WTC11 (cell line): Measurements from ENCODE around the gene CABCOCO1. TPM values are rescaled to one million over a fixed set of nuclear protein-coding genes. Genes with fewer than 3 reads are reported as not detected.

Source experiments
- ATAC-seq: fragments of 200-7000 bp; cut with Tn5 transposase; 2 replicates; pipeline ENCODE4 v1.10.0; 2021; ENCODE audit warnings: mild to moderate bottlenecking, moderate library complexity
- CTCF ChIA-PET: fragments of 300-600 bp; sonication (Branson Sonifier 250); formaldehyde crosslinking; loops from one replicate; lab custom pipeline; 2021; ENCODE audit warnings: antibody characterized with exemption; lab: Charles Lee
- POLR2A ChIA-PET: fragments of 350-600 bp; sonication (Branson Sonifier 250); formaldehyde crosslinking; loops from one replicate; lab custom pipeline; 2021; ENCODE audit warnings: antibody characterized with exemption; lab: Charles Lee
- DNase-seq: peaks from one replicate; pipeline ENCODE4 v3.0.0; 2021; ENCODE audit warnings: low spot score
- H3K27ac Mint-ChIP-seq: 2 replicates; pipeline ENCODE4 v1.8.0; 2021; ENCODE audit warnings: mixed read lengths
- H3K27me3 Mint-ChIP-seq: 2 replicates; pipeline ENCODE4 v1.8.0; 2021; ENCODE audit warnings: low read depth, mild to moderate bottlenecking, moderate library complexity, mixed read lengths
- H3K36me3 Mint-ChIP-seq: 2 replicates; pipeline ENCODE4 v1.8.0; 2021; ENCODE audit warnings: mixed read lengths
- H3K4me1 Mint-ChIP-seq: 2 replicates; pipeline ENCODE4 v1.8.0; 2022; ENCODE audit warnings: mixed read lengths
- H3K4me3 Mint-ChIP-seq: 2 replicates; pipeline ENCODE4 v1.8.0; 2021; ENCODE audit warnings: mild to moderate bottlenecking, moderate library complexity, mixed read lengths
- H3K9me3 Mint-ChIP-seq: 2 replicates; pipeline ENCODE4 v1.8.0; 2021; ENCODE audit warnings: mixed read lengths
- CBFB ChIP-seq: sonication (generic); formaldehyde crosslinking; IDR thresholded peaks from 2 replicates; pipeline ENCODE4 v1.8.1; 2022; ENCODE audit warnings: mild to moderate bottlenecking, low read depth, missing genetic modification reagents
- CREM ChIP-seq: sonication (generic); formaldehyde crosslinking; IDR thresholded peaks from 2 replicates; pipeline ENCODE4 v1.8.1; 2022; ENCODE audit warnings: mild to moderate bottlenecking, missing genetic modification reagents, moderate library complexity
- E2F1 ChIP-seq: sonication (generic); formaldehyde crosslinking; IDR thresholded peaks from 2 replicates; pipeline ENCODE4 v1.8.0; 2022; ENCODE audit warnings: mild to moderate bottlenecking, missing genetic modification reagents
- HMGA2 ChIP-seq: fragments of 250-450 bp; sonication (Bioruptor Pico); IDR thresholded peaks from 2 replicates; pipeline ENCODE4 v1.4.0; 2021; ENCODE audit warnings: mild to moderate bottlenecking, moderate library complexity
- JAZF1 ChIP-seq: fragments of 250-450 bp; sonication (Bioruptor Pico); IDR thresholded peaks from 2 replicates; pipeline ENCODE4 v1.9.0; 2021; ENCODE audit warnings: moderate library complexity, mild to moderate bottlenecking, inconsistent platforms
- MAX ChIP-seq: sonication (generic); formaldehyde crosslinking; IDR thresholded peaks from 2 replicates; pipeline ENCODE4 v1.8.0; 2022; ENCODE audit warnings: mild to moderate bottlenecking, missing genetic modification reagents
- MXD4 ChIP-seq: fragments of 250-450 bp; sonication (Bioruptor Pico); IDR thresholded peaks from 2 replicates; pipeline ENCODE4 v1.8.0; 2021; ENCODE audit warnings: mild to moderate bottlenecking, moderate library complexity, borderline replicate concordance
- NFATC4 ChIP-seq: fragments of 250-450 bp; sonication (Bioruptor Pico); IDR thresholded peaks from 2 replicates; pipeline ENCODE4 v1.9.0; 2021; ENCODE audit warnings: mild to moderate bottlenecking
- OVOL2 ChIP-seq: fragments of 250-450 bp; sonication (Bioruptor Pico); IDR thresholded peaks from 2 replicates; pipeline ENCODE4 v1.9.0; 2021; ENCODE audit warnings: mild to moderate bottlenecking, borderline replicate concordance
- PRRX2 ChIP-seq: fragments of 250-450 bp; sonication (Bioruptor Pico); IDR thresholded peaks from 2 replicates; pipeline ENCODE4 v1.8.0; 2021; ENCODE audit warnings: mild to moderate bottlenecking
- RELA ChIP-seq: sonication (generic); formaldehyde crosslinking; IDR thresholded peaks from 2 replicates; pipeline ENCODE4 v1.8.1; 2022; ENCODE audit warnings: missing genetic modification reagents, mild to moderate bottlenecking, borderline replicate concordance
- SP1 ChIP-seq: sonication (generic); formaldehyde crosslinking; conservative IDR thresholded peaks from 2 replicates; pipeline ENCODE4 v1.8.1; 2022; ENCODE audit warnings: missing genetic modification reagents
- ZNF232 ChIP-seq: sonication (generic); formaldehyde crosslinking; IDR thresholded peaks from 2 replicates; pipeline ENCODE4 v1.8.0; 2022; ENCODE audit warnings: mild to moderate bottlenecking, missing genetic modification reagents
- ZNF263 ChIP-seq: sonication (generic); formaldehyde crosslinking; IDR thresholded peaks from 2 replicates; pipeline ENCODE4 v1.8.1; 2022; ENCODE audit warnings: low read depth, mild to moderate bottlenecking, moderate library complexity, missing genetic modification reagents
- ZNF281 ChIP-seq: sonication (generic); formaldehyde crosslinking; IDR thresholded peaks from 2 replicates; pipeline ENCODE4 v1.8.0; 2023; ENCODE audit warnings: mild to moderate bottlenecking, missing genetic modification reagents
- ZNF396 ChIP-seq: fragments of 250-450 bp; sonication (Bioruptor Pico); IDR thresholded peaks from 2 replicates; pipeline ENCODE4 v1.8.0; 2021; ENCODE audit warnings: mild to moderate bottlenecking, moderate library complexity, borderline replicate concordance
- ZNF423 ChIP-seq: fragments of 250-450 bp; sonication (Bioruptor Pico); IDR thresholded peaks from 2 replicates; pipeline ENCODE4 v2.1.2; 2022; ENCODE audit warnings: mild to moderate bottlenecking, moderate library complexity
- ZNF671 ChIP-seq: fragments of 250-450 bp; sonication (Bioruptor Pico); IDR thresholded peaks from 2 replicates; pipeline ENCODE4 v1.8.0; 2021; ENCODE audit warnings: mild to moderate bottlenecking
- total RNA-seq: library from RNA; stranded (reverse); gene quantifications from 3 replicates; pipeline ENCODE4 v1.2.3, GENCODE V29; 2021
- TF ChIP-seq, protein P1 (sequence below): sonication (generic); formaldehyde crosslinking; IDR thresholded peaks from 2 replicates; pipeline ENCODE4 v1.8.1; 2023; ENCODE audit warnings: mild to moderate bottlenecking, moderate library complexity, missing genetic modification reagents
- TF ChIP-seq, protein P2 (sequence below): fragments of 250-450 bp; sonication (Bioruptor Pico); IDR thresholded peaks from 2 replicates; pipeline ENCODE4 v1.9.0; 2021; ENCODE audit warnings: moderate library complexity, mild to moderate bottlenecking, inconsistent platforms, borderline replicate concordance
- TF ChIP-seq, protein P3 (sequence below): sonication (generic); formaldehyde crosslinking; IDR thresholded peaks from 2 replicates; pipeline ENCODE4 v1.8.0; 2022; ENCODE audit warnings: missing genetic modification reagents
- TF ChIP-seq, protein P4 (sequence below): sonication (generic); formaldehyde crosslinking; IDR thresholded peaks from 2 replicates; pipeline ENCODE4 v1.8.1; 2022; ENCODE audit warnings: low read depth, mild to moderate bottlenecking, moderate library complexity, missing genetic modification reagents, borderline replicate concordance

Gene CABCOCO1
- total RNA-seq, 1 experiment from 2014 or later, result not detected

GRCh38 chr10:61664985-61665384 is 2.3 kb downstream of the CABCOCO1 start:
- Mint-ChIP-seq H3K4me3 (no peak overlapping the region), H3K27ac (no peak overlapping the region), H3K36me3 (no peaks in the 10 kb centered on the region), H3K4me1 (peaks cover 9% of the 10 kb centered on the region), H3K27me3 (peaks cover 6% of the 10 kb centered on the region; the same call in 1 of the 2 replicates), H3K9me3 (no peaks in the 10 kb centered on the region)
- DNase-seq (no peak), ATAC-seq (no peak)
- TF ChIP-seq ZNF423 (no peak), OVOL2 (no peak), E2F1 (CRISPR knock-in tag) (no peak), CBFB (no peak), SP1 (CRISPR knock-in tag) (no peak)
- POLR2A ChIA-PET, result no interaction called here
- CTCF ChIA-PET, result no interaction called here

GRCh38 chr10:61669161-61669725 is 6.5 kb downstream of the CABCOCO1 start:
- Mint-ChIP-seq H3K9me3 (no peaks in the 10 kb centered on the region), H3K4me1 (no peaks in the 10 kb centered on the region), H3K27ac (no peak overlapping the region), H3K4me3 (no peak overlapping the region), H3K27me3 (no peaks in the 10 kb centered on the region), H3K36me3 (no peaks in the 10 kb centered on the region)
- ChIA-PET POLR2A (no interaction called here), CTCF (no interaction called here)
- DNase-seq (no peak), ATAC-seq (no peak)
- TF ChIP-seq HMGA2, result no peak
- no peak for TF ChIP-seq ZNF232 (CRISPR knock-in tag)
- TF ChIP-seq, protein P1, sequence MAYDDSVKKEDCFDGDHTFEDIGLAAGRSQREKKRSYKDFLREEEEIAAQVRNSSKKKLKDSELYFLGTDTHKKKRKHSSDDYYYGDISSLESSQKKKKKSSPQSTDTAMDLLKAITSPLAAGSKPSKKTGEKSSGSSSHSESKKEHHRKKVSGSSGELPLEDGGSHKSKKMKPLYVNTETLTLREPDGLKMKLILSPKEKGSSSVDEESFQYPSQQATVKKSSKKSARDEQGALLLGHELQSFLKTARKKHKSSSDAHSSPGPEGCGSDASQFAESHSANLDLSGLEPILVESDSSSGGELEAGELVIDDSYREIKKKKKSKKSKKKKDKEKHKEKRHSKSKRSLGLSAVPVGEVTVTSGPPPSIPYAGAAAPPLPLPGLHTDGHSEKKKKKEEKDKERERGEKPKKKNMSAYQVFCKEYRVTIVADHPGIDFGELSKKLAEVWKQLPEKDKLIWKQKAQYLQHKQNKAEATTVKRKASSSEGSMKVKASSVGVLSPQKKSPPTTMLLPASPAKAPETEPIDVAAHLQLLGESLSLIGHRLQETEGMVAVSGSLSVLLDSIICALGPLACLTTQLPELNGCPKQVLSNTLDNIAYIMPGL (CRISPR knock-in tag), result no peak
- TF ChIP-seq PRRX2 (CRISPR knock-in tag), result no peak
- TF ChIP-seq RELA, result no peak
- no peak for TF ChIP-seq ZNF281 (CRISPR knock-in tag)
- TF ChIP-seq, protein P2, sequence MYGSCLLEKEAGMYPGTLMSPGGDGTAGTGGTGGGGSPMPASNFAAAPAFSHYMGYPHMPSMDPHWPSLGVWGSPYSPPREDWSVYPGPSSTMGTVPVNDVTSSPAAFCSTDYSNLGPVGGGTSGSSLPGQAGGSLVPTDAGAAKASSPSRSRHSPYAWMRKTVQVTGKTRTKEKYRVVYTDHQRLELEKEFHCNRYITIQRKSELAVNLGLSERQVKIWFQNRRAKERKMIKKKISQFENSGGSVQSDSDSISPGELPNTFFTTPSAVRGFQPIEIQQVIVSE, result no peak
- no peak for TF ChIP-seq MXD4 (CRISPR knock-in tag)
- no peak for TF ChIP-seq CREM (CRISPR knock-in tag)
- no peak for TF ChIP-seq JAZF1 (CRISPR knock-in tag)
- no peak for TF ChIP-seq ZNF263
- TF ChIP-seq ZNF671, result no peak
- TF ChIP-seq SP1 (CRISPR knock-in tag), result no peak
- TF ChIP-seq, protein P3, sequence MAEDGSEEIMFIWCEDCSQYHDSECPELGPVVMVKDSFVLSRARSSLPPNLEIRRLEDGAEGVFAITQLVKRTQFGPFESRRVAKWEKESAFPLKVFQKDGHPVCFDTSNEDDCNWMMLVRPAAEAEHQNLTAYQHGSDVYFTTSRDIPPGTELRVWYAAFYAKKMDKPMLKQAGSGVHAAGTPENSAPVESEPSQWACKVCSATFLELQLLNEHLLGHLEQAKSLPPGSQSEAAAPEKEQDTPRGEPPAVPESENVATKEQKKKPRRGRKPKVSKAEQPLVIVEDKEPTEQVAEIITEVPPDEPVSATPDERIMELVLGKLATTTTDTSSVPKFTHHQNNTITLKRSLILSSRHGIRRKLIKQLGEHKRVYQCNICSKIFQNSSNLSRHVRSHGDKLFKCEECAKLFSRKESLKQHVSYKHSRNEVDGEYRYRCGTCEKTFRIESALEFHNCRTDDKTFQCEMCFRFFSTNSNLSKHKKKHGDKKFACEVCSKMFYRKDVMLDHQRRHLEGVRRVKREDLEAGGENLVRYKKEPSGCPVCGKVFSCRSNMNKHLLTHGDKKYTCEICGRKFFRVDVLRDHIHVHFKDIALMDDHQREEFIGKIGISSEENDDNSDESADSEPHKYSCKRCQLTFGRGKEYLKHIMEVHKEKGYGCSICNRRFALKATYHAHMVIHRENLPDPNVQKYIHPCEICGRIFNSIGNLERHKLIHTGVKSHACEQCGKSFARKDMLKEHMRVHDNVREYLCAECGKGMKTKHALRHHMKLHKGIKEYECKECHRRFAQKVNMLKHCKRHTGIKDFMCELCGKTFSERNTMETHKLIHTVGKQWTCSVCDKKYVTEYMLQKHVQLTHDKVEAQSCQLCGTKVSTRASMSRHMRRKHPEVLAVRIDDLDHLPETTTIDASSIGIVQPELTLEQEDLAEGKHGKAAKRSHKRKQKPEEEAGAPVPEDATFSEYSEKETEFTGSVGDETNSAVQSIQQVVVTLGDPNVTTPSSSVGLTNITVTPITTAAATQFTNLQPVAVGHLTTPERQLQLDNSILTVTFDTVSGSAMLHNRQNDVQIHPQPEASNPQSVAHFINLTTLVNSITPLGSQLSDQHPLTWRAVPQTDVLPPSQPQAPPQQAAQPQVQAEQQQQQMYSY (CRISPR knock-in tag), result no peak
- no peak for TF ChIP-seq NFATC4 (CRISPR knock-in tag)
- no peak for TF ChIP-seq MAX (CRISPR knock-in tag)
- TF ChIP-seq, protein P4, sequence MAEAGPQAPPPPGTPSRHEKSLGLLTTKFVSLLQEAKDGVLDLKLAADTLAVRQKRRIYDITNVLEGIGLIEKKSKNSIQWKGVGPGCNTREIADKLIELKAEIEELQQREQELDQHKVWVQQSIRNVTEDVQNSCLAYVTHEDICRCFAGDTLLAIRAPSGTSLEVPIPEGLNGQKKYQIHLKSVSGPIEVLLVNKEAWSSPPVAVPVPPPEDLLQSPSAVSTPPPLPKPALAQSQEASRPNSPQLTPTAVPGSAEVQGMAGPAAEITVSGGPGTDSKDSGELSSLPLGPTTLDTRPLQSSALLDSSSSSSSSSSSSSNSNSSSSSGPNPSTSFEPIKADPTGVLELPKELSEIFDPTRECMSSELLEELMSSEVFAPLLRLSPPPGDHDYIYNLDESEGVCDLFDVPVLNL (CRISPR knock-in tag), result no peak
- no peak for TF ChIP-seq ZNF396 (CRISPR knock-in tag)
